GM04504 (cell line): ENCODE measurements around the gene CNTNAP3B.
"Not testable (repeated sequence)": the region's sequence is repeated elsewhere in the genome, so short reads cannot be mapped to it uniquely, and the experiment has no call there.

Experiments
- DNase-seq: peaks from one replicate; pipeline ENCODE4 v3.0.0-alpha.2; 2012; ENCODE audit warnings: low read depth

CNTNAP3B gene

GRCh38 chr9:41977965-41978600 is 151.1 kb downstream of the CNTNAP3B start:
- not testable (repeated sequence) for DNase-seq

GRCh38 chr9:41974906-41975305 is 154.3 kb downstream of the CNTNAP3B start:
- DNase-seq: not testable (repeated sequence)

- DNase-seq: not testable (repeated sequence)
These were observed 176.2 kb downstream of the CNTNAP3B start for GRCh38 chr9:41953007-41953406.

GRCh38 chr9:41941738-41942137 is 187.5 kb downstream of the CNTNAP3B start:
- not testable (repeated sequence) for DNase-seq

- DNase-seq: not testable (repeated sequence)
These were observed 191.1 kb downstream of the CNTNAP3B start for GRCh38 chr9:41938143-41938542.

- not testable (repeated sequence) for DNase-seq
These were observed 193.5 kb downstream of the CNTNAP3B start for GRCh38 chr9:41935727-41936126.

- DNase-seq: not testable (repeated sequence)
These were observed 200.1 kb downstream of the CNTNAP3B start for GRCh38 chr9:41929172-41929571.

GRCh38 chr9:41917374-41917773 is 211.9 kb downstream of the CNTNAP3B start:
- DNase-seq: not testable (repeated sequence)

GRCh38 chr9:41905488-41905887 is 223.7 kb downstream of the CNTNAP3B start:
- DNase-seq: not testable (repeated sequence)

GRCh38 chr9:41902762-41903161 is 226.5 kb downstream of the CNTNAP3B start:
- DNase-seq: not testable (repeated sequence)

- DNase-seq: not testable (repeated sequence)
These were observed 230.4 kb downstream of the CNTNAP3B start for GRCh38 chr9:41898720-41899343.

GRCh38 chr9:41874557-41874956 is 254.7 kb downstream of the CNTNAP3B start:
- not testable (repeated sequence) for DNase-seq

- not testable (repeated sequence) for DNase-seq
These were observed 273.8 kb downstream of the CNTNAP3B start for GRCh38 chr9:41855422-41855821.

GRCh38 chr9:41851848-41852740 is 277.1 kb downstream of the CNTNAP3B start:
- DNase-seq: not testable (repeated sequence)

- DNase-seq: not testable (repeated sequence)
These were observed 281.4 kb downstream of the CNTNAP3B start for GRCh38 chr9:41847829-41848228.
